WTC11 (cell line): ENCODE data around the gene CACNB1.

ENCODE experiments used
- CREM ChIP-seq: sonication (generic); formaldehyde crosslinking; IDR thresholded peaks from 2 replicates; pipeline ENCODE4 v1.8.1; 2022; ENCODE audit warnings: mild to moderate bottlenecking, missing genetic modification reagents, moderate library complexity
- SP1 ChIP-seq: sonication (generic); formaldehyde crosslinking; conservative IDR thresholded peaks from 2 replicates; pipeline ENCODE4 v1.8.1; 2022; ENCODE audit warnings: missing genetic modification reagents
- TP53 ChIP-seq: sonication (generic); formaldehyde crosslinking; IDR thresholded peaks from 2 replicates; pipeline ENCODE4 v1.8.1; 2023; ENCODE audit warnings: mild to moderate bottlenecking, missing genetic modification reagents
- ZBTB21 ChIP-seq: sonication (generic); formaldehyde crosslinking; IDR thresholded peaks from 2 replicates; pipeline ENCODE4 v1.8.1; 2023; ENCODE audit warnings: mild to moderate bottlenecking, missing genetic modification reagents, borderline replicate concordance
- TF ChIP-seq, protein P1 (sequence below): fragments of 200-600 bp; IDR thresholded peaks from 2 replicates; pipeline ENCODE4 v1.8.0; 2022; ENCODE audit warnings: antibody characterized with exemption
- TF ChIP-seq, protein P2 (sequence below): sonication (generic); formaldehyde crosslinking; conservative IDR thresholded peaks from 2 replicates; pipeline ENCODE4 v1.8.1; 2022; ENCODE audit warnings: mild to moderate bottlenecking, missing genetic modification reagents
- TF ChIP-seq, protein P3 (sequence below): sonication (generic); formaldehyde crosslinking; IDR thresholded peaks from 2 replicates; pipeline ENCODE4 v1.8.0; 2022; ENCODE audit warnings: mild to moderate bottlenecking, missing genetic modification reagents
- TF ChIP-seq, protein P4 (sequence below): sonication (generic); formaldehyde crosslinking; IDR thresholded peaks from 2 replicates; pipeline ENCODE4 v1.8.1; 2023; ENCODE audit warnings: mild to moderate bottlenecking, missing genetic modification reagents
- TF ChIP-seq, protein P5 (sequence below): sonication (generic); formaldehyde crosslinking; conservative IDR thresholded peaks from 2 replicates; pipeline ENCODE4 v1.8.1; 2023; ENCODE audit warnings: mild to moderate bottlenecking, low read depth, missing genetic modification reagents, moderate library complexity
- TF ChIP-seq, protein P6 (sequence below): sonication (generic); formaldehyde crosslinking; IDR thresholded peaks from 2 replicates; pipeline ENCODE4 v1.8.1; 2023; ENCODE audit warnings: mild to moderate bottlenecking, moderate library complexity, missing genetic modification reagents
- TF ChIP-seq, protein P7 (sequence below): sonication (generic); formaldehyde crosslinking; IDR thresholded peaks from 2 replicates; pipeline ENCODE4 v1.8.1; 2022; ENCODE audit warnings: mild to moderate bottlenecking, missing genetic modification reagents, moderate library complexity, borderline replicate concordance
- TF ChIP-seq, protein P8 (sequence below): sonication (generic); formaldehyde crosslinking; IDR thresholded peaks from 2 replicates; pipeline ENCODE4 v1.8.0; 2022; ENCODE audit warnings: mild to moderate bottlenecking, missing genetic modification reagents

DNA sequence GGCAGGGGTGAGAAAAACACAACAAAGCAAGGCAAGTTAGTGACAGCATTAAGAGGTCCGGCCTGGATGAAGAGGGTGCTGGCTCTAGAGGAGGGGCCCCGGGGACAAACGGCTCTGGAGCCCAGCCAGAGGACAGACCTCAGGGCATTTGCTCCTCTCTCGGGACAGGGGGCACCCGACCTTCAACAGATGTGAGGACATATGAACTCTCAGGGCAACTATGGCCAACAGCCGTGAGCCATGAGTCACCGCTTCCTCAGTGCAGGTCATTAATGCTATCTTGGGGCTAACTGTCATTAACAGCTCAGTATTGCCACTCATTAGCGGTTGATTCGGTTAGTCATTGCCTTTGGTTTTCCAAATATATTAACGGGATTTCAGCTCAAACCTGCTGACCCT, 21.8 kb downstream of the CACNB1 start:
- TF ChIP-seq, protein P1, sequence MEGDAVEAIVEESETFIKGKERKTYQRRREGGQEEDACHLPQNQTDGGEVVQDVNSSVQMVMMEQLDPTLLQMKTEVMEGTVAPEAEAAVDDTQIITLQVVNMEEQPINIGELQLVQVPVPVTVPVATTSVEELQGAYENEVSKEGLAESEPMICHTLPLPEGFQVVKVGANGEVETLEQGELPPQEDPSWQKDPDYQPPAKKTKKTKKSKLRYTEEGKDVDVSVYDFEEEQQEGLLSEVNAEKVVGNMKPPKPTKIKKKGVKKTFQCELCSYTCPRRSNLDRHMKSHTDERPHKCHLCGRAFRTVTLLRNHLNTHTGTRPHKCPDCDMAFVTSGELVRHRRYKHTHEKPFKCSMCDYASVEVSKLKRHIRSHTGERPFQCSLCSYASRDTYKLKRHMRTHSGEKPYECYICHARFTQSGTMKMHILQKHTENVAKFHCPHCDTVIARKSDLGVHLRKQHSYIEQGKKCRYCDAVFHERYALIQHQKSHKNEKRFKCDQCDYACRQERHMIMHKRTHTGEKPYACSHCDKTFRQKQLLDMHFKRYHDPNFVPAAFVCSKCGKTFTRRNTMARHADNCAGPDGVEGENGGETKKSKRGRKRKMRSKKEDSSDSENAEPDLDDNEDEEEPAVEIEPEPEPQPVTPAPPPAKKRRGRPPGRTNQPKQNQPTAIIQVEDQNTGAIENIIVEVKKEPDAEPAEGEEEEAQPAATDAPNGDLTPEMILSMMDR: no peak
- TF ChIP-seq, protein P2, sequence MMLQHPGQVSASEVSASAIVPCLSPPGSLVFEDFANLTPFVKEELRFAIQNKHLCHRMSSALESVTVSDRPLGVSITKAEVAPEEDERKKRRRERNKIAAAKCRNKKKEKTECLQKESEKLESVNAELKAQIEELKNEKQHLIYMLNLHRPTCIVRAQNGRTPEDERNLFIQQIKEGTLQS (CRISPR knock-in tag): no peak
- TF ChIP-seq, protein P3, sequence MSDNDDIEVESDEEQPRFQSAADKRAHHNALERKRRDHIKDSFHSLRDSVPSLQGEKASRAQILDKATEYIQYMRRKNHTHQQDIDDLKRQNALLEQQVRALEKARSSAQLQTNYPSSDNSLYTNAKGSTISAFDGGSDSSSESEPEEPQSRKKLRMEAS (CRISPR knock-in tag): no peak
- TF ChIP-seq ZBTB21 (CRISPR knock-in tag) (no peak), SP1 (CRISPR knock-in tag) (no peak), CREM (CRISPR knock-in tag) (no peak), TP53 (CRISPR knock-in tag) (no peak)
- TF ChIP-seq, protein P4, sequence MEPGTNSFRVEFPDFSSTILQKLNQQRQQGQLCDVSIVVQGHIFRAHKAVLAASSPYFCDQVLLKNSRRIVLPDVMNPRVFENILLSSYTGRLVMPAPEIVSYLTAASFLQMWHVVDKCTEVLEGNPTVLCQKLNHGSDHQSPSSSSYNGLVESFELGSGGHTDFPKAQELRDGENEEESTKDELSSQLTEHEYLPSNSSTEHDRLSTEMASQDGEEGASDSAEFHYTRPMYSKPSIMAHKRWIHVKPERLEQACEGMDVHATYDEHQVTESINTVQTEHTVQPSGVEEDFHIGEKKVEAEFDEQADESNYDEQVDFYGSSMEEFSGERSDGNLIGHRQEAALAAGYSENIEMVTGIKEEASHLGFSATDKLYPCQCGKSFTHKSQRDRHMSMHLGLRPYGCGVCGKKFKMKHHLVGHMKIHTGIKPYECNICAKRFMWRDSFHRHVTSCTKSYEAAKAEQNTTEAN (CRISPR knock-in tag): no peak
- TF ChIP-seq, protein P5, sequence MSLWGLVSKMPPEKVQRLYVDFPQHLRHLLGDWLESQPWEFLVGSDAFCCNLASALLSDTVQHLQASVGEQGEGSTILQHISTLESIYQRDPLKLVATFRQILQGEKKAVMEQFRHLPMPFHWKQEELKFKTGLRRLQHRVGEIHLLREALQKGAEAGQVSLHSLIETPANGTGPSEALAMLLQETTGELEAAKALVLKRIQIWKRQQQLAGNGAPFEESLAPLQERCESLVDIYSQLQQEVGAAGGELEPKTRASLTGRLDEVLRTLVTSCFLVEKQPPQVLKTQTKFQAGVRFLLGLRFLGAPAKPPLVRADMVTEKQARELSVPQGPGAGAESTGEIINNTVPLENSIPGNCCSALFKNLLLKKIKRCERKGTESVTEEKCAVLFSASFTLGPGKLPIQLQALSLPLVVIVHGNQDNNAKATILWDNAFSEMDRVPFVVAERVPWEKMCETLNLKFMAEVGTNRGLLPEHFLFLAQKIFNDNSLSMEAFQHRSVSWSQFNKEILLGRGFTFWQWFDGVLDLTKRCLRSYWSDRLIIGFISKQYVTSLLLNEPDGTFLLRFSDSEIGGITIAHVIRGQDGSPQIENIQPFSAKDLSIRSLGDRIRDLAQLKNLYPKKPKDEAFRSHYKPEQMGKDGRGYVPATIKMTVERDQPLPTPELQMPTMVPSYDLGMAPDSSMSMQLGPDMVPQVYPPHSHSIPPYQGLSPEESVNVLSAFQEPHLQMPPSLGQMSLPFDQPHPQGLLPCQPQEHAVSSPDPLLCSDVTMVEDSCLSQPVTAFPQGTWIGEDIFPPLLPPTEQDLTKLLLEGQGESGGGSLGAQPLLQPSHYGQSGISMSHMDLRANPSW: no peak
- TF ChIP-seq, protein P6, sequence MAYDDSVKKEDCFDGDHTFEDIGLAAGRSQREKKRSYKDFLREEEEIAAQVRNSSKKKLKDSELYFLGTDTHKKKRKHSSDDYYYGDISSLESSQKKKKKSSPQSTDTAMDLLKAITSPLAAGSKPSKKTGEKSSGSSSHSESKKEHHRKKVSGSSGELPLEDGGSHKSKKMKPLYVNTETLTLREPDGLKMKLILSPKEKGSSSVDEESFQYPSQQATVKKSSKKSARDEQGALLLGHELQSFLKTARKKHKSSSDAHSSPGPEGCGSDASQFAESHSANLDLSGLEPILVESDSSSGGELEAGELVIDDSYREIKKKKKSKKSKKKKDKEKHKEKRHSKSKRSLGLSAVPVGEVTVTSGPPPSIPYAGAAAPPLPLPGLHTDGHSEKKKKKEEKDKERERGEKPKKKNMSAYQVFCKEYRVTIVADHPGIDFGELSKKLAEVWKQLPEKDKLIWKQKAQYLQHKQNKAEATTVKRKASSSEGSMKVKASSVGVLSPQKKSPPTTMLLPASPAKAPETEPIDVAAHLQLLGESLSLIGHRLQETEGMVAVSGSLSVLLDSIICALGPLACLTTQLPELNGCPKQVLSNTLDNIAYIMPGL (CRISPR knock-in tag): no peak
- TF ChIP-seq, protein P7, sequence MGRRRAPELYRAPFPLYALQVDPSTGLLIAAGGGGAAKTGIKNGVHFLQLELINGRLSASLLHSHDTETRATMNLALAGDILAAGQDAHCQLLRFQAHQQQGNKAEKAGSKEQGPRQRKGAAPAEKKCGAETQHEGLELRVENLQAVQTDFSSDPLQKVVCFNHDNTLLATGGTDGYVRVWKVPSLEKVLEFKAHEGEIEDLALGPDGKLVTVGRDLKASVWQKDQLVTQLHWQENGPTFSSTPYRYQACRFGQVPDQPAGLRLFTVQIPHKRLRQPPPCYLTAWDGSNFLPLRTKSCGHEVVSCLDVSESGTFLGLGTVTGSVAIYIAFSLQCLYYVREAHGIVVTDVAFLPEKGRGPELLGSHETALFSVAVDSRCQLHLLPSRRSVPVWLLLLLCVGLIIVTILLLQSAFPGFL (CRISPR knock-in tag): no peak
- TF ChIP-seq, protein P8, sequence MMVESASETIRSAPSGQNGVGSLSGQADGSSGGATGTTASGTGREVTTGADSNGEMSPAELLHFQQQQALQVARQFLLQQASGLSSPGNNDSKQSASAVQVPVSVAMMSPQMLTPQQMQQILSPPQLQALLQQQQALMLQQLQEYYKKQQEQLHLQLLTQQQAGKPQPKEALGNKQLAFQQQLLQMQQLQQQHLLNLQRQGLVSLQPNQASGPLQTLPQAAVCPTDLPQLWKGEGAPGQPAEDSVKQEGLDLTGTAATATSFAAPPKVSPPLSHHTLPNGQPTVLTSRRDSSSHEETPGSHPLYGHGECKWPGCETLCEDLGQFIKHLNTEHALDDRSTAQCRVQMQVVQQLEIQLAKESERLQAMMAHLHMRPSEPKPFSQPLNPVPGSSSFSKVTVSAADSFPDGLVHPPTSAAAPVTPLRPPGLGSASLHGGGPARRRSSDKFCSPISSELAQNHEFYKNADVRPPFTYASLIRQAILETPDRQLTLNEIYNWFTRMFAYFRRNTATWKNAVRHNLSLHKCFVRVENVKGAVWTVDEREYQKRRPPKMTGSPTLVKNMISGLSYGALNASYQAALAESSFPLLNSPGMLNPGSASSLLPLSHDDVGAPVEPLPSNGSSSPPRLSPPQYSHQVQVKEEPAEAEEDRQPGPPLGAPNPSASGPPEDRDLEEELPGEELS: no peak
